HepG2 (cell line): ENCODE data around the gene SCYL1. TPM values are rescaled to one million over a fixed set of nuclear protein-coding genes. Genes with fewer than 3 reads are reported as not detected.

Experiments used
- ATAC-seq: fragments of 200-7000 bp; cut with Tn5 transposase; 3 replicates; pipeline ENCODE4 v1.9.1; 2020; ENCODE audit warnings: mild to moderate bottlenecking, moderate library complexity
- BruUV-seq: library from RNA; stranded (reverse); fragments of 400-500 nt; replicated peaks from 2 replicates; lab custom pipeline; 2021; lab: Mats Ljungman, UMichigan
- CTCF ChIA-PET: fragments of 300-600 bp; formaldehyde crosslinking; extraction: SDS; loops from one replicate; lab custom pipeline; 2021; ENCODE audit warnings: low total read pairs, inconsistent platforms, low intra/inter-chr PET ratio; lab: Yijun Ruan, JAX
- POLR2A ChIA-PET: fragments of 350-600 bp; sonication (Branson Sonifier 250); formaldehyde crosslinking; loops from one replicate; lab custom pipeline; 2020; ENCODE audit warnings: antibody characterized with exemption, inconsistent platforms; lab: Yijun Ruan, JAX
- DNase-seq: peaks from one replicate; pipeline ENCODE4 v3.0.0-alpha.2; 2015; ENCODE audit warnings: low spot score
- FAIRE-seq: peaks from 3 replicates; lab custom pipeline; 2011; peaks lifted over from hg19 to GRCh38; lab: Jason Lieb, UNC
- H2AFZ ChIP-seq: one replicate; pipeline ENCODE4 v1.6.1; 2011; ENCODE audit warnings: low read length, inconsistent platforms
- H3K27ac ChIP-seq: fragments of 300-600 bp; 3 replicates; pipeline ENCODE4 v1.8.0; 2011; ENCODE audit warnings: mixed run types, mild to moderate bottlenecking, mixed read lengths, low read length, inconsistent platforms; ENCODE audit not compliant: insufficient read depth; ENCODE audit errors: extremely low read length
- H3K27me3 ChIP-seq, 2 experiments: fragments of 200-600 bp in 1 of 2; 2 replicates in 1 of 2; 3 replicates in 1 of 2; pipeline versions ENCODE4 v1.6.0 to v1.8.0; 2011; ENCODE audit warnings: low read length in 2 of 2, mild to moderate bottlenecking in 2 of 2, moderate library complexity in 2 of 2, inconsistent platforms in 1 of 2; ENCODE audit not compliant: insufficient read depth in 2 of 2, control insufficient read depth in 1 of 2
- H3K36me3 ChIP-seq, 2 experiments: fragments of 200-600 bp in 1 of 2; replicated peaks in 1 of 2; 2 replicates in 1 of 2; 3 replicates in 1 of 2; pipeline versions ENCODE4 v1.5.1 to v1.8.0; 2011; ENCODE audit warnings: low read length in 2 of 2, inconsistent platforms in 1 of 2; ENCODE audit not compliant: insufficient read depth in 2 of 2, control insufficient read depth in 1 of 2
- H3K4me1 ChIP-seq: 2 replicates; pipeline ENCODE4 v1.5.1; 2012; ENCODE audit warnings: low read length, inconsistent platforms; ENCODE audit not compliant: insufficient read depth
- H3K4me2 ChIP-seq: 2 replicates; pipeline ENCODE4 v1.6.0; 2011; ENCODE audit warnings: low read depth, low read length, inconsistent platforms
- H3K4me3 ChIP-seq, 3 experiments: fragments of 200-600 bp in 1 of 3; sonication (generic), shearing (Covaris generic) in 1 of 3; replicated peaks in 1 of 3; 2 replicates each; pipeline ENCODE4 v1.5.1; 2011 to 2016; ENCODE audit warnings: low read length in 3 of 3, inconsistent platforms in 2 of 3, low read depth in 2 of 3, mild to moderate bottlenecking in 2 of 3, control low read depth in 1 of 3, mixed read lengths in 1 of 3; ENCODE audit not compliant: insufficient read depth in 1 of 3
- H3K79me2 ChIP-seq: one replicate; pipeline ENCODE4 v1.6.1; 2011; ENCODE audit warnings: low read length, inconsistent platforms; ENCODE audit not compliant: insufficient read depth
- H3K9ac ChIP-seq: 2 replicates; pipeline ENCODE4 v1.6.0; 2011; ENCODE audit warnings: mild to moderate bottlenecking, low read depth, low read length, inconsistent platforms; ENCODE audit not compliant: insufficient read depth
- H3K9me3 ChIP-seq: 2 replicates; pipeline ENCODE4 v1.5.1; 2012; ENCODE audit warnings: mild to moderate bottlenecking, low read length
- H4K20me1 ChIP-seq: 2 replicates; pipeline ENCODE4 v1.6.0; 2011; ENCODE audit warnings: inconsistent platforms, mild to moderate bottlenecking, low read length, moderate library complexity; ENCODE audit not compliant: insufficient read depth
- PHB2 ChIP-seq: fragments of 450-650 bp; IDR thresholded peaks from 2 replicates; pipeline ENCODE4 v1.6.1; 2018; ENCODE audit not compliant: partially characterized antibody
- ZBTB40 ChIP-seq, 2 experiments: fragments of 450-650 bp in 1 of 2; sonication (generic) in 1 of 2; formaldehyde crosslinking in 1 of 2; IDR thresholded peaks; 2 replicates each; pipeline versions ENCODE4 v1.6.1 to v1.8.0; 2016 to 2022; ENCODE audit warnings: antibody characterized with exemption in 1 of 2, mild to moderate bottlenecking in 1 of 2, missing genetic modification reagents in 1 of 2
- ZNF569 ChIP-seq: sonication (generic); formaldehyde crosslinking; IDR thresholded peaks from 2 replicates; pipeline ENCODE4 v1.5.0; 2020; ENCODE audit warnings: mild to moderate bottlenecking, missing genetic modification reagents, moderate library complexity, borderline replicate concordance
- ZSCAN12 ChIP-seq: sonication (generic); formaldehyde crosslinking; IDR thresholded peaks from 2 replicates; pipeline ENCODE4 v1.9.0; 2021; ENCODE audit warnings: mild to moderate bottlenecking, missing genetic modification reagents
- WGBS: methylation state at CpG from one replicate; pipeline ENCODE4 v1.1.6; 2017; ENCODE audit warnings: low lambda C conversion rate; 5-methylcytosine and 5-hydroxymethylcytosine counted together
- in situ Hi-C: cut with HindIII; loops from 2 replicates; pipeline ENCODE4 v1.10.0; 2017; ENCODE audit warnings: low pct_unique_long_range_greater_than_20kb; ENCODE audit not compliant: extremely low pct_ligation_motif_present
- intact Hi-C: fragments of 100-400 bp; cut with micrococcal nuclease; formaldehyde crosslinking; loops from one replicate; pipeline ENCODE4 v1.10.0; 2022; ENCODE audit not compliant: unreplicated experiment
- polyA plus RNA-seq, 8 experiments: library from polyadenylated mRNA; depleted of rRNA in 3 of 8; stranded (reverse) in 7 of 8; unstranded in 1 of 8; fragments of >200 nt; fragmentation: Illumina TruSeq in 4 of 8; extraction: Trizol in 4 of 8; gene quantifications; 2 replicates each; pipeline versions ENCODE4 v1.2.1 to v1.2.3, GENCODE V29; 2011 to 2016; ENCODE audit warnings: low read depth in 4 of 8, missing spikeins in 1 of 8, mixed read lengths in 1 of 8; ENCODE audit not compliant: insufficient read depth in 1 of 8
- total RNA-seq, 5 experiments: library from RNA; depleted of rRNA; stranded (reverse); fragments of >200 nt; fragmentation: Illumina TruSeq; extraction: Trizol; gene quantifications; 2 replicates each; pipeline ENCODE4 v1.2.3, GENCODE V29; 2016; ENCODE audit warnings: low read depth in 1 of 5
- TF ChIP-seq, protein P1 (sequence below): sonication (generic); formaldehyde crosslinking; IDR thresholded peaks from 2 replicates; pipeline ENCODE4 v1.4.0; 2020; ENCODE audit warnings: missing genetic modification reagents
- TF ChIP-seq, protein P2 (sequence below): sonication (generic); formaldehyde crosslinking; IDR thresholded peaks from 2 replicates; pipeline ENCODE4 v1.8.0; 2022; ENCODE audit warnings: missing genetic modification reagents, mild to moderate bottlenecking, borderline replicate concordance
- TF ChIP-seq, protein P3 (sequence below): fragments of 450-650 bp; IDR thresholded peaks from 2 replicates; pipeline ENCODE4 v1.6.1; 2017; ENCODE audit warnings: mild to moderate bottlenecking

Gene SCYL1
- total and polyA plus RNA-seq, 2 of the 13 experiments (the other 11 are each of a cell fraction or from before 2014, with no cell fraction given), result 65.9 to 103 TPM

- Histone ChIP-seq H3K4me1 (peaks cover 57% of the 10 kb centered on the region), H3K4me2 (peak overlapping the region; percentile 95), H3K9me3 (no peaks in the 10 kb centered on the region), H3K27ac (no peak overlapping the region), H3K9ac (peak overlapping the region; percentile 59; the same call in 1 of the 2 replicates), H3K27me3 (no peaks in the 10 kb centered on the region; a peak in 1 of 5 replicates), H2AFZ (no peak overlapping the region), H3K4me3 (peak overlapping the region; percentile 61 to 77 (median 73); a peak in 5 of 6 replicates), H3K36me3 (peaks cover 3 to 5% of the 10 kb centered on the region in 2 experiments; a peak in 2 of 5 replicates), H3K79me2 (peaks cover 19% of the 10 kb centered on the region), H4K20me1 (no peaks in the 10 kb centered on the region; the same call in 1 of the 2 replicates)
- 0% methylated on average over 16 of the region's 67 CpGs for WGBS
- ATAC-seq (peak; percentile 47), DNase-seq (peak; percentile 70), FAIRE-seq (no peak)
- BruUV-seq, result no TSS peak
- in situ Hi-C loops (no loop called here), intact Hi-C loops (no loop called here)
- CTCF ChIA-PET, result interaction anchor here (1.8 kb wide), 1 partner anchor 14 kb away, joined by 16 read pairs; no protein-coding TSS in a partner anchor
- POLR2A ChIA-PET, result no interaction called here
- TF ChIP-seq, protein P1, sequence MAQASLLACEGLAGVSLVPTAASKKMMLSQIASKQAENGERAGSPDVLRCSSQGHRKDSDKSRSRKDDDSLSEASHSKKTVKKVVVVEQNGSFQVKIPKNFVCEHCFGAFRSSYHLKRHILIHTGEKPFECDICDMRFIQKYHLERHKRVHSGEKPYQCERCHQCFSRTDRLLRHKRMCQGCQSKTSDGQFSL (CRISPR knock-in tag), result peak; percentile 81
- TF ChIP-seq, protein P2, sequence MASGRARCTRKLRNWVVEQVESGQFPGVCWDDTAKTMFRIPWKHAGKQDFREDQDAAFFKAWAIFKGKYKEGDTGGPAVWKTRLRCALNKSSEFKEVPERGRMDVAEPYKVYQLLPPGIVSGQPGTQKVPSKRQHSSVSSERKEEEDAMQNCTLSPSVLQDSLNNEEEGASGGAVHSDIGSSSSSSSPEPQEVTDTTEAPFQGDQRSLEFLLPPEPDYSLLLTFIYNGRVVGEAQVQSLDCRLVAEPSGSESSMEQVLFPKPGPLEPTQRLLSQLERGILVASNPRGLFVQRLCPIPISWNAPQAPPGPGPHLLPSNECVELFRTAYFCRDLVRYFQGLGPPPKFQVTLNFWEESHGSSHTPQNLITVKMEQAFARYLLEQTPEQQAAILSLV (CRISPR knock-in tag), result no peak
- TF ChIP-seq ZNF569 (no peak), PHB2 (no peak), ZSCAN12 (CRISPR knock-in tag) (no peak), ZBTB40 (IDR thresholded peaks at IDR 0.05) (no peak), ZBTB40 (CRISPR knock-in tag; IDR thresholded peaks at IDR 0.05) (no peak)
- TF ChIP-seq, protein P3, sequence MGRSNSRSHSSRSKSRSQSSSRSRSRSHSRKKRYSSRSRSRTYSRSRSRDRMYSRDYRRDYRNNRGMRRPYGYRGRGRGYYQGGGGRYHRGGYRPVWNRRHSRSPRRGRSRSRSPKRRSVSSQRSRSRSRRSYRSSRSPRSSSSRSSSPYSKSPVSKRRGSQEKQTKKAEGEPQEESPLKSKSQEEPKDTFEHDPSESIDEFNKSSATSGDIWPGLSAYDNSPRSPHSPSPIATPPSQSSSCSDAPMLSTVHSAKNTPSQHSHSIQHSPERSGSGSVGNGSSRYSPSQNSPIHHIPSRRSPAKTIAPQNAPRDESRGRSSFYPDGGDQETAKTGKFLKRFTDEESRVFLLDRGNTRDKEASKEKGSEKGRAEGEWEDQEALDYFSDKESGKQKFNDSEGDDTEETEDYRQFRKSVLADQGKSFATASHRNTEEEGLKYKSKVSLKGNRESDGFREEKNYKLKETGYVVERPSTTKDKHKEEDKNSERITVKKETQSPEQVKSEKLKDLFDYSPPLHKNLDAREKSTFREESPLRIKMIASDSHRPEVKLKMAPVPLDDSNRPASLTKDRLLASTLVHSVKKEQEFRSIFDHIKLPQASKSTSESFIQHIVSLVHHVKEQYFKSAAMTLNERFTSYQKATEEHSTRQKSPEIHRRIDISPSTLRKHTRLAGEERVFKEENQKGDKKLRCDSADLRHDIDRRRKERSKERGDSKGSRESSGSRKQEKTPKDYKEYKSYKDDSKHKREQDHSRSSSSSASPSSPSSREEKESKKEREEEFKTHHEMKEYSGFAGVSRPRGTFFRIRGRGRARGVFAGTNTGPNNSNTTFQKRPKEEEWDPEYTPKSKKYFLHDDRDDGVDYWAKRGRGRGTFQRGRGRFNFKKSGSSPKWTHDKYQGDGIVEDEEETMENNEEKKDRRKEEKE, result no peak
Measured at GRCh38 chr11:65574109-65574810, 49.4 kb downstream of the SCYL1 start.
